Thoracic aorta (tissue), 2 donors: ENCODE data around the gene TEKT2. TPM values are rescaled to one million over a fixed set of nuclear protein-coding genes. Genes with fewer than 3 reads are reported as not detected.

Experiments
- ATAC-seq: fragments of 150-250 bp; one replicate; pipeline ENCODE4 v1.8.0; 2017; ENCODE audit warnings: low read depth; ENCODE audit not compliant: insufficient number of reproducible peaks, low FRiP score
- DNase-seq: peaks from one replicate; pipeline ENCODE4 v3.0.0-alpha.2; 2020; ENCODE audit warnings: low spot score
- H3K27ac ChIP-seq, 2 donors: fragments of 200-600 bp; sonication (generic); 1 replicate in 1 of 2; 2 replicates in 1 of 2; pipeline ENCODE4 v1.5.1; 2016; ENCODE audit warnings: mild to moderate bottlenecking in 2 of 2, moderate library complexity in 2 of 2
- H3K27me3 ChIP-seq: fragments of 200-600 bp; sonication (generic); replicated peaks from 2 replicates; pipeline ENCODE4 v1.6.0; 2016; ENCODE audit warnings: mild to moderate bottlenecking; ENCODE audit not compliant: insufficient read depth
- H3K36me3 ChIP-seq: fragments of 200-600 bp; sonication (generic); one replicate; pipeline ENCODE4 v1.5.1; 2016
- H3K4me1 ChIP-seq, 2 donors: fragments of 200-600 bp; sonication (generic); 1 replicate in 1 of 2; 2 replicates in 1 of 2; pipeline versions ENCODE4 v1.5.1 to v1.6.0; 2016; ENCODE audit warnings: low read depth in 2 of 2, mild to moderate bottlenecking in 1 of 2; ENCODE audit not compliant: control insufficient read depth in 1 of 2
- H3K4me3 ChIP-seq: fragments of 200-600 bp; sonication (generic); 2 replicates; pipeline ENCODE4 v1.5.1; 2016; ENCODE audit warnings: mild to moderate bottlenecking
- H3K9me3 ChIP-seq: fragments of 200-600 bp; sonication (generic); 2 replicates; pipeline ENCODE4 v1.5.1; 2016
- total RNA-seq, 2 donors: library from RNA; depleted of rRNA; stranded (reverse); fragments of >200 nt; gene quantifications; one replicate each; pipeline versions ENCODE4 v1.1.0 to v1.2.3, GENCODE V29; 2016
- TF ChIP-seq, protein P1 (sequence below): fragments of 200-600 bp; sonication (generic); IDR thresholded peaks from one replicate; pipeline ENCODE4 v1.5.1; 2019; ENCODE audit warnings: antibody characterized with exemption

TEKT2 gene
- total RNA-seq, 2 donors from 2014 or later: not detected

DNA sequence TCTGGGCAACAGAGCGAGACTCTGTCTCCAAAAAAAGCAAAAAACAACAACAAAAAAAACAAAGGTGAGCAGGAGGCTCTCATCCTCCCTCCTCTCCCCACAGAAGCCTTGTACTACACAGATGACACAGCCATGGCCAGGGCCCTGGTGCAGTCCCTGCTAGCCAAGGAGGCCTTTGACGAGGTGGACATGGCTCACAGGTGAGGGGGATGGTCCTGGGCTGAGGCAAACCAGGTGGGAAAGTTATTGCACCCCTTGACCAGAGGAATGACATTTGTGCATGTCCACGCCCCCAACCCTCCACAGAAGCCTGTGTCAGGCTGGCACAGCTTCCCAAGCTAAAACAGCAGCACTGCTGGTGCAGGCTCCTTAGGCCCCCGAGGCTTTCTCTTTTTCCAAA lies 7.2 kb downstream of the TEKT2 start:
- TF ChIP-seq, protein P1, sequence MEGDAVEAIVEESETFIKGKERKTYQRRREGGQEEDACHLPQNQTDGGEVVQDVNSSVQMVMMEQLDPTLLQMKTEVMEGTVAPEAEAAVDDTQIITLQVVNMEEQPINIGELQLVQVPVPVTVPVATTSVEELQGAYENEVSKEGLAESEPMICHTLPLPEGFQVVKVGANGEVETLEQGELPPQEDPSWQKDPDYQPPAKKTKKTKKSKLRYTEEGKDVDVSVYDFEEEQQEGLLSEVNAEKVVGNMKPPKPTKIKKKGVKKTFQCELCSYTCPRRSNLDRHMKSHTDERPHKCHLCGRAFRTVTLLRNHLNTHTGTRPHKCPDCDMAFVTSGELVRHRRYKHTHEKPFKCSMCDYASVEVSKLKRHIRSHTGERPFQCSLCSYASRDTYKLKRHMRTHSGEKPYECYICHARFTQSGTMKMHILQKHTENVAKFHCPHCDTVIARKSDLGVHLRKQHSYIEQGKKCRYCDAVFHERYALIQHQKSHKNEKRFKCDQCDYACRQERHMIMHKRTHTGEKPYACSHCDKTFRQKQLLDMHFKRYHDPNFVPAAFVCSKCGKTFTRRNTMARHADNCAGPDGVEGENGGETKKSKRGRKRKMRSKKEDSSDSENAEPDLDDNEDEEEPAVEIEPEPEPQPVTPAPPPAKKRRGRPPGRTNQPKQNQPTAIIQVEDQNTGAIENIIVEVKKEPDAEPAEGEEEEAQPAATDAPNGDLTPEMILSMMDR: no peak
- Histone ChIP-seq H3K4me3 (no peak overlapping the region), H3K36me3 (peaks cover 34% of the 10 kb centered on the region), H3K27me3 (no peaks in the 10 kb centered on the region), H3K27ac (no peak overlapping the region), H3K9me3 (no peaks in the 10 kb centered on the region), H3K4me1 (peaks cover 6 to 32% of the 10 kb centered on the region in 2 donors)
- ATAC-seq (no peak), DNase-seq (no peak)

DNA sequence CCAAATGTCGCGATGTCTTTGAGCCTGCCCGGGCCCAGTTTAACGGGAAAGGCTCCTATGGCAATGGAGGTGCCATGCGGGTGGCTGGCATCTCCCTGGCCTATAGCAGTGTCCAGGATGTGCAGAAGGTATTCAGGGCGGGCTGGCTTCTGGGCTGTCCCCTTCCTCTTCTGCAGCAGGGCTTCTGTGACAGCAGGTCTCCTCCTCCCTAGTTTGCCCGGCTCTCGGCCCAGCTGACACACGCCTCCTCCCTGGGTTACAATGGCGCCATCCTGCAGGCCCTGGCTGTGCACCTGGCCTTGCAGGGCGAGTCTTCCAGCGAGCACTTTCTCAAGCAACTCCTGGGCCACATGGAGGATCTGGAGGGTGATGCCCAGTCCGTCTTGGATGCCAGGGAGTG lies 7.8 kb downstream of the TEKT2 start:
- Histone ChIP-seq H3K27ac (no peak overlapping the region), H3K9me3 (no peaks in the 10 kb centered on the region), H3K4me3 (no peak overlapping the region), H3K36me3 (peaks cover 34% of the 10 kb centered on the region), H3K27me3 (no peaks in the 10 kb centered on the region), H3K4me1 (peaks cover 6 to 32% of the 10 kb centered on the region in 2 donors)
- DNase-seq (no peak), ATAC-seq (no peak)
- TF ChIP-seq, protein P1: no peak

DNA sequence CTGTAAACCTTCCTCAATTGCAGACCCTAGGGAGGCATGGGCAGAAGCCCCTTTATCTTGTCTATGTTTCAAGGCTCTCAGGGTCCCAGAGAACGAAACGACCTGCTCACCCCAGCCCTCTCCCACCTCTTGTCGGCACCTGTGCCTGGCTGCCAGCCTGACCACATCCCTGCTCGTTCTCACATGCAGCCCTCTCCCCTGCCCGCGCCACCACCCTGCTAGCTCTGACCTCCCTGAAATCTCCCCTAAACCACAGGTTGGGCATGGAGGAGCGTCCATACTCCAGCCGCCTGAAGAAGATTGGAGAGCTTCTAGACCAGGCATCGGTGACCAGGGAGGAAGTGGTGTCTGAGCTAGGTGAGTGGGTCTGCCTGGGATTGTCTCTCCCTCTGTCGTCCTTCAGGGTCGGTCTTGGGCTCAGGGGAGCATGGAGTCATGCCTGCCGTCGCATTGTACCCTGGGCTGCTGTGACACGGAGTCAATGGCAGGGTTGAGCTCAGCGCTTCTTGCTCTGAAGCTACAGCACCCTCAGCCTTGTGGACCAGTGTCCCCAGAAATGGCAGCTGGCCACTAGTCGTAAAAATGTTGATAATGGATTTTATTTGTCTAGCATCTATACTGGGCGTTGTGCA lies 8.4 kb downstream of the TEKT2 start:
- ATAC-seq (no peak), DNase-seq (no peak)
- H3K27ac ChIP-seq: no peak overlapping the region
- no peaks in the 10 kb centered on the region for H3K9me3 ChIP-seq
- H3K4me1 ChIP-seq: peaks cover 6 to 32% of the 10 kb centered on the region in 2 donors
- no peak overlapping the region for H3K4me3 ChIP-seq
- H3K27me3 ChIP-seq: no peaks in the 10 kb centered on the region
- TF ChIP-seq, protein P1: no peak
- peaks cover 34% of the 10 kb centered on the region for H3K36me3 ChIP-seq

- peaks cover 34% of the 10 kb centered on the region for H3K36me3 ChIP-seq
- no peak overlapping the region for H3K27ac ChIP-seq
- no peaks in the 10 kb centered on the region for H3K9me3 ChIP-seq
- TF ChIP-seq, protein P1: no peak
- peaks cover 6 to 32% of the 10 kb centered on the region in 2 donors for H3K4me1 ChIP-seq
- no peak for ATAC-seq
- H3K4me3 ChIP-seq: no peak overlapping the region
- DNase-seq: no peak
- no peaks in the 10 kb centered on the region for H3K27me3 ChIP-seq
Measured at GRCh38 chr1:36092798-36093185, 8.9 kb downstream of the TEKT2 start.

DNA sequence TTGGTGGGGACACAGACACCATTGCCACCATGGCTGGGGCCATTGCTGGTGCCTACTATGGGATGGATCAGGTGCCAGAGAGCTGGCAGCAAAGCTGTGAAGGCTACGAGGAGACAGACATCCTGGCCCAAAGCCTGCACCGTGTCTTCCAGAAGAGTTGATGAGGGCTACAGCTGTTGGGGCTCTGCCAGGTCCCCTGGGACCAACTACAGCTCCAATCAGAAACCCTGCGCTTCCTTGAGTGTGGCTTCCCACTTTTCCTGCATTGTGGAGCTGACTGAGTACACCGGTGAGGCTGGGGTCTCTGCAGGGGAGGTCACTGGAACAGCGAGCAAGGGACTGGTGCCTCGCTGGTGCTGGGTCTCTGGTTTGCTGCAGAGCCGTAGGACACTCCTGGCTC lies 9.3 kb downstream of the TEKT2 start:
- H3K36me3 ChIP-seq: peaks cover 34% of the 10 kb centered on the region
- H3K9me3 ChIP-seq: no peaks in the 10 kb centered on the region
- TF ChIP-seq, protein P1: no peak
- H3K4me1 ChIP-seq: peaks cover 6 to 30% of the 10 kb centered on the region in 2 donors
- H3K4me3 ChIP-seq: no peak overlapping the region
- no peak overlapping the region for H3K27ac ChIP-seq
- H3K27me3 ChIP-seq: no peaks in the 10 kb centered on the region
- ATAC-seq (no peak), DNase-seq (no peak)
